Left lung (tissue), 10 donors: ENCODE data around the gene IL36G. TPM values are rescaled to one million over a fixed set of nuclear protein-coding genes. Genes with fewer than 3 reads are reported as not detected.

Source experiments
- ATAC-seq: fragments of 200-7000 bp; cut with Tn5 transposase; one replicate; pipeline ENCODE4 v1.9.1; 2020; ENCODE audit warnings: moderate library complexity
- DNase-seq, 4 donors: peaks; one replicate each; pipeline ENCODE4 v3.0.0-alpha.2; 2013 to 2020
- H3K27ac ChIP-seq, 2 donors: fragments of 200-600 bp; sonication (generic) in 1 of 2; one replicate each; pipeline versions ENCODE4 v1.5.0 to v1.8.0; 2020 to 2021
- H3K27me3 ChIP-seq, 2 donors: fragments of 200-600 bp; sonication (generic) in 1 of 2; one replicate each; pipeline versions ENCODE4 v1.5.0 to v1.8.0; 2020 to 2021
- H3K36me3 ChIP-seq, 2 donors: fragments of 200-600 bp; sonication (generic) in 1 of 2; one replicate each; pipeline versions ENCODE4 v1.5.0 to v1.8.0; 2020 to 2021
- H3K4me1 ChIP-seq, 2 donors: fragments of 200-600 bp; one replicate each; pipeline ENCODE4 v1.8.0; 2021
- H3K4me3 ChIP-seq, 2 donors: fragments of 200-600 bp; sonication (generic) in 1 of 2; one replicate each; pipeline versions ENCODE4 v1.5.0 to v1.8.0; 2020 to 2021; ENCODE audit warnings: mild to moderate bottlenecking in 1 of 2
- H3K9me3 ChIP-seq, 2 donors: fragments of 200-600 bp; sonication (generic) in 1 of 2; one replicate each; pipeline versions ENCODE4 v1.5.0 to v1.8.0; 2020 to 2021
- intact Hi-C, 2 donors: fragments of 100-400 bp; cut with DNase I; formaldehyde crosslinking; loops; one replicate each; pipeline versions ENCODE4 v1.11.2 to v1.14.2; 2022
- polyA plus RNA-seq, 6 donors: library from polyadenylated mRNA; unstranded; fragments of 120-200 nt; gene quantifications; one replicate each; pipeline ENCODE4 v1.2.1, GENCODE V29; 2013; ENCODE audit not compliant: insufficient read length in 6 of 6
- total RNA-seq, 2 donors: library from RNA; stranded (reverse); fragmentation: NEBNext Ultra II Directional; extraction: Animal tissue kit (Norgen Biotek cat#: 25700); gene quantifications; one replicate each; pipeline ENCODE4 v1.2.1, GENCODE V29; 2021
- TF ChIP-seq, protein P1 (sequence below), 2 donors: fragments of 200-600 bp; sonication (generic) in 1 of 2; IDR thresholded peaks; one replicate each; pipeline versions ENCODE4 v1.5.0 to v1.8.0; 2021; ENCODE audit warnings: antibody characterized with exemption in 2 of 2
- donor health status: DM: no; HTN: yes; CAD: no.
- donor health status: DM: no; HTN: no; CAD: no.

Gene IL36G
- total and polyA plus RNA-seq, 8 donors, result 0.23 to 0.28 TPM; not detected in 6

DNA sequence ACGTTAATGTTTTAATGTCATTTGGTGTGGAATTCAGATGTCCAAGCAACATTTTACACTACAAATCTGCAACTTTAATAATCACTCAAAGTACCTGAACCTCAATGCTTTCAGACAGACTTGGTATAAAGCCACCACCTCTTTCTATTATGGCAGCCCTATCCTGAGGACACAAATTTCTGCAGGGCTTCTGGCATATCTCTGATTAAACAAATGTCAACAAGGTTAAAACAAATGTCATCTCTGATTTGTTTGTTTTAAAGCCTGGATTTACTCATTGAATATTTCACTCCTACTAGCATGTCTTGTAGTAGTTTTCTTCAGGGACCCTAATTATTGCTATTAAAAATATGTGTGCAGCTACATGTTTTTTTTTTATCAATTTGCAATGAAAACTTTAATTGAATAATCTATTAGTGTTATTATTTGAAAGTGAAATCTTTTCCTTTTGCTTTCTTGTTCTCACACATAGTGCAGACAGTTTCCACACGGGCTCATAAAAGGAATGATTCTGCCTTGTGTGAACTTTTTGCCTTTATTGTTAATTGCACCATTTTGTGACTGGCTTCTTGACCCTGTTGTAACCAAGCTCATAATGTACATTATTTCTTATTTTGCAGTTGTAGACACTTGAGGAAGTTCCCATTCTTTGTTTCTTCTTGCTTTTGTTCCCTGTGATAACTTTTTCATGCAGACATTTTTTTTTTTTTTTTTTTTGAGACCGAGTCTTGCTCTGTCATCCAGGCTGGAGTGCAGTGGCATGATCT is 36.8 kb upstream of the IL36G start:
- H3K4me1 ChIP-seq, result no peaks in the 10 kb centered on the region
- TF ChIP-seq, protein P1, sequence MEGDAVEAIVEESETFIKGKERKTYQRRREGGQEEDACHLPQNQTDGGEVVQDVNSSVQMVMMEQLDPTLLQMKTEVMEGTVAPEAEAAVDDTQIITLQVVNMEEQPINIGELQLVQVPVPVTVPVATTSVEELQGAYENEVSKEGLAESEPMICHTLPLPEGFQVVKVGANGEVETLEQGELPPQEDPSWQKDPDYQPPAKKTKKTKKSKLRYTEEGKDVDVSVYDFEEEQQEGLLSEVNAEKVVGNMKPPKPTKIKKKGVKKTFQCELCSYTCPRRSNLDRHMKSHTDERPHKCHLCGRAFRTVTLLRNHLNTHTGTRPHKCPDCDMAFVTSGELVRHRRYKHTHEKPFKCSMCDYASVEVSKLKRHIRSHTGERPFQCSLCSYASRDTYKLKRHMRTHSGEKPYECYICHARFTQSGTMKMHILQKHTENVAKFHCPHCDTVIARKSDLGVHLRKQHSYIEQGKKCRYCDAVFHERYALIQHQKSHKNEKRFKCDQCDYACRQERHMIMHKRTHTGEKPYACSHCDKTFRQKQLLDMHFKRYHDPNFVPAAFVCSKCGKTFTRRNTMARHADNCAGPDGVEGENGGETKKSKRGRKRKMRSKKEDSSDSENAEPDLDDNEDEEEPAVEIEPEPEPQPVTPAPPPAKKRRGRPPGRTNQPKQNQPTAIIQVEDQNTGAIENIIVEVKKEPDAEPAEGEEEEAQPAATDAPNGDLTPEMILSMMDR (IDR thresholded peaks at IDR 0.05), result no peak
- H3K9me3 ChIP-seq, result peaks cover 0 to 5% of the 10 kb centered on the region in 2 donors
- no peaks in the 10 kb centered on the region for H3K27me3 ChIP-seq
- no peak overlapping the region for H3K27ac ChIP-seq
- intact Hi-C loops, result loop anchor here in 1 of 2 donors (5.0 kb wide), 1 partner anchor 189 kb away; no protein-coding TSS in a partner anchor
- no peak overlapping the region for H3K4me3 ChIP-seq
- no peak for ATAC-seq
- H3K36me3 ChIP-seq, result no peaks in the 10 kb centered on the region
- DNase-seq, result no peak

DNA sequence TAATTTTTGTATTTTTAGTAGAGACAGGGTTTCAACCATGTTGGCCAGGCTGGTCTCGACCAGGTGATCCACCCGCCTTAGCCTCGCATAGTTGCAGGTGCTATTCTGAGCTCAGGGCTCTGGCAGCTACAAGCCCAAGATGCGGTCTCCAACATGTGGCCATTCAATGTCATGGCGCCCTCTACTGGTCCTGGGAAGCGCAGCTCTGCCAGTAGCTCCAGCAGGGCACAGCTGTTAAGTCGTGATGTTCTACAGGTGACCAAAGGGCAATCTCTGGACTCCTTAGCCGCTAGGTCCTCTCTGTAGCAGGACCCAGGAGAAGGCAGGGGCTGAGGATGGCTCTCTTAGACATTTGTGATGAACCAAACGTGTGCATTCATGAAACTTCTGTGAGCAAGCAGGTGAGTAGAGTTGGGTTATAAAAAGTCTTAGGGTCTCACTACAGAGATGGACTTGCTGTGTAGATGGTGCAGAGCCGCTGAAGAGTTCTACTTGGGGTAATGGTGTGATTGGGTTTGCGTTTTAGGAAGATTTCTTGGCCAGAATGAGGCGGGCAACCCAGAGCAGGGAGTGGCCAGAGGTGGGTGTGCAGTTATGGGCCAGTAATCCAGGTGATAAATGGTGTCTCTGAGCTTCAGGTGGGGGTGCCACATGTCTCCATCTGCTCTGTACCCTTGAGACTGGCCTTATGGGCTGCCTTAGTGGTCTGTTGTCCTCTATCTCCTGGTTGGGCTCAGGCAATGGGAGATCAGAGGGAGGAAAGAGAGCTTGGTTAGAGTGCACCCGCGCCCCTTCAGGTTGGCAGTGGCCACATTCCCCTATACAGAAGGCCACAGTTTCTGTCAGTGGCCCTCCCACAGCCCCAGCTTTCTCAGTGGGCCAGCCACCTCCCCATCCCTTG is 35.8 kb upstream of the IL36G start:
- peaks cover 0 to 10% of the 10 kb centered on the region in 2 donors for H3K9me3 ChIP-seq
- TF ChIP-seq, protein P1 (IDR thresholded peaks at IDR 0.05), result peak; percentile 80 to 84
- H3K27ac ChIP-seq, result no peak overlapping the region
- H3K36me3 ChIP-seq, result no peaks in the 10 kb centered on the region
- intact Hi-C loops, result loop anchor here in 1 of 2 donors (5.0 kb wide), 1 partner anchor 190 kb away; no protein-coding TSS in a partner anchor
- H3K27me3 ChIP-seq, result no peaks in the 10 kb centered on the region
- H3K4me3 ChIP-seq, result no peak overlapping the region
- ATAC-seq (peak; percentile 99), DNase-seq (peak; percentile 61 to 83 (median 82))
- no peaks in the 10 kb centered on the region for H3K4me1 ChIP-seq

DNA sequence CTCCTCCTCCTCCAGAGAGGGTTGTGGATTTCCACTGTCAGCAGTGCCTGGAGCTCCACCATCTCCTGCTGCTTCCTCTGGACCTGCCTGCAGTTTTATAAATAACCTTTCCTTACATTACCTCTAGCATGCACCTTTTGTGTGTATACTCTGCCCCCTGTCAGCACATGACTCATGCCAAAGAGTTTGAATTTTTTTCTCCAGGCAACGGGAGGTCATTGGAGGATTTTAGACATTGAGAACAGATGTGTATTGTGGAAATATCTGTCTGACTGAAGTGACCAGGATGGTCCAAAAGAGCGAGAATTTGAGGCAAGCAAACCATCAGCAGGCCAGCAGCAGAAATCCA is 35.2 kb upstream of the IL36G start:
- no peaks in the 10 kb centered on the region for H3K36me3 ChIP-seq
- no peak overlapping the region for H3K4me3 ChIP-seq
- H3K27ac ChIP-seq, result no peak overlapping the region
- ATAC-seq (no peak), DNase-seq (no peak)
- peaks cover 0 to 16% of the 10 kb centered on the region in 2 donors for H3K9me3 ChIP-seq
- TF ChIP-seq, protein P1 (IDR thresholded peaks at IDR 0.05), result no peak
- intact Hi-C loops, result loop anchor here in 1 of 2 donors (5.0 kb wide), 1 partner anchor 190 kb away; no protein-coding TSS in a partner anchor
- no peaks in the 10 kb centered on the region for H3K4me1 ChIP-seq
- H3K27me3 ChIP-seq, result peaks cover 0 to 4% of the 10 kb centered on the region in 2 donors

DNA sequence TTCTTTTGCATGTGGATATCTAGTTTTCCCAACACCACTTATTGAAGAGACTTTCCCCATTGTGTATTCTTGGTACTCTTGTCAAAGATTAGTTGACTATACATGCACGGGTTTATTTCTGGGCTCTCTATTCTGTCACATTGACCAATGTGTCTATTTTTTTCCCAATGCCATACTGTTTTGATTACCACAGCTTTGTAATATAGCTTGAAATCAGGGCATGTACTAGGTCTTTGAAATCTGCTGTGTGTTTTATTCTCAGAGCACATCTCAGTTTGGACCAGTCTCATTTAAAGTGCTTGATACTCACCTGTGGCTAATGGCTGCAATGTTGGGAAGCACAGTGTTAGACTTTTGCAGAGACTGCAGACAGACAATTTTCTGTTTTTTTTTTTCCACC is 32.8 kb upstream of the IL36G start:
- peaks cover 0 to 16% of the 10 kb centered on the region in 2 donors for H3K9me3 ChIP-seq
- H3K4me3 ChIP-seq, result no peak overlapping the region
- no peak overlapping the region for H3K27ac ChIP-seq
- no peak for DNase-seq
- H3K36me3 ChIP-seq, result no peaks in the 10 kb centered on the region
- H3K4me1 ChIP-seq, result no peaks in the 10 kb centered on the region
- TF ChIP-seq, protein P1 (IDR thresholded peaks at IDR 0.05), result no peak
- intact Hi-C loops, result loop anchor here in 1 of 2 donors (5.0 kb wide), 1 partner anchor 193 kb away; no protein-coding TSS in a partner anchor
- H3K27me3 ChIP-seq, result peaks cover 0 to 8% of the 10 kb centered on the region in 2 donors
- ATAC-seq, result no peak

DNA sequence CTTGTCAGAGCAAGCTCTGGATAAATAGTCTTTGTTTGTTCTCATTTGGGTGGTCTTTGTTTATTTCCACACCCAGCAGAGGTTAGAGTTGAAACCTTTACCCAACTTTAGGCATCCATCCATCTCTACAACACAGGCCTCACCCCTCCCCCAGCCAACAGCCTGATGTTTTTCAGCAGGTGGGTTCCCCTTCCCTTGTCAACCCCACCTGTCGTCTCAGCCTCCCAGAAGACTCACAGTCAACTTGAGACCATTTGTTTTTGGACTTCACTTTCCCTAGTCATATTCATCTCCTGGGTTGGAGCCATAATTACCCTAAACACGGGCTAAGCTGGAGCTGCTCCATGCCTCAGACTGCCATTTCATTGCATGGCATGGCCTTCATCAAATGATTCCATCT is 31.7 kb upstream of the IL36G start:
- Histone ChIP-seq H3K36me3 (no peaks in the 10 kb centered on the region), H3K4me1 (no peaks in the 10 kb centered on the region), H3K9me3 (peaks cover 0 to 16% of the 10 kb centered on the region in 2 donors), H3K4me3 (no peak overlapping the region), H3K27ac (no peak overlapping the region), H3K27me3 (peaks cover 0 to 10% of the 10 kb centered on the region in 2 donors)
- no peak for DNase-seq
- ATAC-seq, result no peak
- intact Hi-C loops, result no loop called here
- TF ChIP-seq, protein P1 (IDR thresholded peaks at IDR 0.05), result no peak
